NCI-H446 (cell line): ENCODE results near the gene RAB40B.
"Not testable (repeated sequence)": the region's sequence is repeated elsewhere in the genome, so short reads cannot be mapped to it uniquely, and the experiment has no call there.

Experiments
- DNase-seq, 2 experiments: peaks; one replicate each; lab custom pipeline; 2025; lab: John Stamatoyannopoulos, UW

Gene RAB40B

DNA sequence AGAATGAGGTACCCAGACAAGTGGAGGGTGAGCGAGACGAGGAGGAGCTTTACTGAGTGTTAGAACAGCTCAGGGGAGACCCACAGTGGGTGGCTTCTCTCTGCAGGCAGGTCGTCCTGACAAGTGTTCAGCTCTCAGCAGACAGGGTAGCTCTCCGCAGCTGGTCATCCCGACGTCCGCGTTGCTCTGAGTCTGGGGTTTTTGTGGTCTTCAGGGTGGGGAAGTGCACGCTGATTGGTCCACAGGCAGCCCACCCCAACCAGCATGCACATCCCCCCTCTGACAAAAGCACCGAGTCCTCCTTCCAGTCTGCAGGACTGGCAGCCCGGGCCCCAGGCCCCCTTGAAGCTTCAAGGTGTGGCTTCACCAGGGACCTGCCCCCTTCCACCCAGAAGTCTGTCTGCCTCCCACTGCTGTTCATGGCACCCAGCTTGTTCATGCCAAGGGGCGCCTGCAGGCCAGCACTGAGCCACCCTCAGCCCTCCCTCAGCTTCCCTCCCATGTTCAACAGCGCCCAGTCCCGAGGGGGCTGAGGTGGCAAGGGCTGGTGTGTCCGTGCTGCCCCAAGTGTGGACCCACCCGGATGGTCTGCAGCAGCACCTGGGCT is 30.4 kb downstream of the RAB40B start:
- no peak for DNase-seq

DNA sequence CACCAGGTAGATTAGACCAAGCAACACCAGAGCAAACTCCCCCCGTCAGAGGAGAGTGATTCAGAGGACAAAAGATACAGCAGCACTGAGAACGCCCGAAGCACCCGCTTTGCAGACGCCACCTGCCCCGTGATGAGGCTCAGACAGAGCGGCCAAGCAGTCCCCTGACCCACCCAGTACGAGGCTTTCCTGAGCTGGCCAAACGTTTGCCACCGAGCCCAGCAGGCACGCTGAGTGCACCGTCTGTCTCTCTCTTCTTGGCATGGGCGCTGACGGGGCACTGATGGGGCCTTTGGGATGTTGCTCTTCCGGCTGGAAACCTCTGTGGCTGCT is 30.9 kb downstream of the RAB40B start:
- no peak for DNase-seq

- no peak for DNase-seq
Measured at GRCh38 chr17:82666931-82667667, 31.4 kb downstream of the RAB40B start.

- no peak for DNase-seq
Measured at GRCh38 chr17:82665891-82666290, 32.6 kb downstream of the RAB40B start.

GRCh38 chr17:82665217-82665616 is 33.3 kb downstream of the RAB40B start:
- DNase-seq: no peak

- DNase-seq: no peak
Measured at GRCh38 chr17:82664701-82665182, 33.8 kb downstream of the RAB40B start.

DNA sequence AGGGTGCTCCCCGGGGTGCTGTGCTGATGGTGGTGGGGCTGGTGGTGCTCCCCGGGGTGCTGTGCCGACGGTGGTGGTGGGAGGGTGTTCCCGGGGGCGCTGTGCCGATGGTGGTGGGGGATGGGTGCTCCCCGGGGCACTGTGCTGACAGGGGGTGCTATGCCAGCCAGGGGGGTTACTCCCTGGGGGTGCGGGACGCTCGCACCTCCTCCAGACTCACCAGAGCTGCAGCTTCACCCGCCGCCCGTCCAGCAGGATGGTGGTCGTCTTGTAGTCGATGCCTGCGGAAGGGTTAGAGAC is 34.3 kb downstream of the RAB40B start:
- DNase-seq: no peak

DNA sequence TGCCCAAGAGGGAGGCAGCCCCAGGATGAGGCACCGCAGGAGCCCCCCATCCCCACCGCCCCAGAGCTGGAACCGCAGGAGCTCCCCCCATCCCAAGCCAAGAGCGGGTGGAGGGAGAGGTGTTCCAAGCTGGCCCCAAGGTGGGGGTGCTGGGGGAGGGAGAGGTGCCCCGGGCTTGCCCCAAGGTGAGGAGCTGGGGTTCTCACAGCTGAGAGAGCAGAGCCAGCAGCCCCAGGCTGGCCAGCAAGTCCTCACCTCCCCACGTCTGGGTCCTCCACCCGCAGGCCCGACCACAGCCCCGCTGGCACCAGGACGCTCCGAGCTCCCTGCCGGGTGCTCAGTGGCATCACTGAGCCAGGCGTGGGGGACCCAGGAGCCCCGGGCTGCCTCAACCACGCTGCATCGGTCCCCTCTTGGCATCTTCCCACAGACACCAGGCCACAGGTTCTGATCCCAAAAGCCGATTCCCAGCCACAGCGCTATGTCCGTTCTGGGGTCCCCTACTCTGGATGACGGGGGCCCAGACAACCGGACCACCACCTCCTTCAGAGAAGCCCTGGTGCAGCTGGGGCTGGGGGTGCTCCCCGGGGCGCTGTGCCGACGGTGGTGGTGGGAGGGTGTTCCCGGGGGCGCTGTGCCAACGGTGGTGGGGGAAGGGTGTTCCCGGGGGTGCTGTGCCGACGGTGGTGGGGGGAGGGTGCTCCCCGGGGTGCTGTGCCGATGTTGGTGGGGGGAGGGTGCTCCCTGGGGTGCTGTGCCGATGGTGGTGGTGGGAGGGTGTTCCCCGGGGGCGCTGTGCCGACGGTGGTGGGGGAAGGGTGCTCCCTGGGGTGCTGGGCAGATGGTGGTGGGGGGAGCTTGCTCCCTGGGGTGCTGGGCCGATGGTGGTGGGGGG is 34.9 kb downstream of the RAB40B start:
- no peak for DNase-seq

- DNase-seq: no peak
Measured at GRCh38 chr17:82662711-82663261, 35.7 kb downstream of the RAB40B start.

DNA sequence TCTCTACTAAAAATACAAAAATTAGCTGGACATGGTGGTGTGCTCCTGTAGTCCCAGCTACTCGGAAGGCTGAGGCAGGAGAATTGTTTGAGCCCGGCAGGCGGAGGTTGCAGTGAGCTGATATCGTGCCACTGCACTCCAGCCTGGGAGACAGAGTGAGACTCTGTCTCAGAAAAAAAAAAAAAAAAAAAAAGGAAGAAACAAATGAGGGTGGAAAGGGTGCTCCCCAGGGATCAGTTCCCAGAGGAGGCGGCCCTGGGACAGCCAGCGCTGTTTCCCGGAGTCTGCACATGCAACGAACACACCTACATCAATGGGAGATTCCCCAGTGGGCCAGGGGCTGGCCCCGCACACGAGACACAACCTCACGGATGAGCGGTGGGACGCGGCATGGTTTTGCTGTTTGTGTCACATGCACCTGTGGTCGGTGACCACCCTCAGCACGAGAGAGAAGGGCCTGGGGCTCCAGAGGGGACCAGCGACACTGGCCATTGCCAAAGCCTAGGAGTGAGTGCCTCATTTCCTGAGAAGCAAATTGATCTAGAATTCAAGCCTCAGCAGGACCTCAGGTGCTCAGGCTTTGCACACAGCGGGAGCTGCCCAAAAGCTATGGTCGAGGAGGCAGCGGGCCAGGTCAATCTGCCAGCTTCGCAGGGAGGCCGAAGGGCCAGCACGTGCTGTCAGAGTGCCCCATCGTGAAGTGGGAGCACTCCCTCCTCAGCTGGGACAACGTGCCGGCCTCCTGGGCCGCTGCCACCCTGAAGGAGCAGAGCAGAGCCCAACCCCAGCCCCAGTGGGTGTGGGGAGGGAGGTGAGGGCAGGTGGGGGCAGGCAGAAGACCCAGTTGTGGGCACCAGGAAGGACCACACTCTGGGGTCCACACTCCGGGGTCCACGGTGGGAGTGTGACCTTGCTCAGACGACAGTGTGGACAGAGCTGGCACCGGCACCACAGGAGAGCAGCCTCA is 36.5 kb downstream of the RAB40B start:
- no peak for DNase-seq

GRCh38 chr17:82659886-82660285 is 38.6 kb downstream of the RAB40B start:
- DNase-seq: no peak

DNA sequence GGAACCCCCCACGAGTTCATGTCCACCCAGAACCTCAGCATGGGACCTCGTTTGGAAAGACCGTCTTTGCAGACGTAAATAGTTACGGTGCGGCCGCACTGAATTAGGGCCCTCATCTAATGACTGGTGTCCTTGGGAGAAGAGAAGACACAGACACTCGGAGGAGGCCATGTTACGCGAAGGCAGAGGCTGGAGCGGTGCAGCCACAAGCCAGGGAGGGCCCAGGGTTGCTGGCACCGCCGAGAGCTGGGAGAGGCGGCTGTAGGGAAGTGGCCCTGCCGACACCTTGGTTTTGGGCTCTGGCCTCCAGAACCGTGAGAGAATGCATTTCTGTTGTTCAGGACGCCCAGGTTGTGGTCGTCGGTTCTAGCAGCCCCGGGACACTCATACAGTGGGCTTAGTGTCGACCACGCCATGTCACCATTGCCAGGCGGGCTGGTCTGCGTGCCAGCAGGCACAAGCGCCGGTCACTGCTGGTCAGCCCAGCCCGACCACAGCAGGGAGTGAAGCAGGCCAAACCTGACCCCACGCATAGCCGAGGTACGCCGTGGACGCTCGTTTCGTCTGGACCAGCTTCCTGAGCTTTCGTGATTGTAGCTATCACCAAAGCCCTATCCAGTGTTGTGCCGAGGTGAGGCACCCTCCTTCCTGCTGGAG is 39.6 kb downstream of the RAB40B start:
- DNase-seq: no peak

- DNase-seq: no peak
Measured at GRCh38 chr17:82658331-82658730, 40.2 kb downstream of the RAB40B start.

GRCh38 chr17:82657926-82658325 is 40.6 kb downstream of the RAB40B start:
- no peak for DNase-seq

GRCh38 chr17:82656266-82656665 is 42.2 kb downstream of the RAB40B start:
- DNase-seq: no peak

DNA sequence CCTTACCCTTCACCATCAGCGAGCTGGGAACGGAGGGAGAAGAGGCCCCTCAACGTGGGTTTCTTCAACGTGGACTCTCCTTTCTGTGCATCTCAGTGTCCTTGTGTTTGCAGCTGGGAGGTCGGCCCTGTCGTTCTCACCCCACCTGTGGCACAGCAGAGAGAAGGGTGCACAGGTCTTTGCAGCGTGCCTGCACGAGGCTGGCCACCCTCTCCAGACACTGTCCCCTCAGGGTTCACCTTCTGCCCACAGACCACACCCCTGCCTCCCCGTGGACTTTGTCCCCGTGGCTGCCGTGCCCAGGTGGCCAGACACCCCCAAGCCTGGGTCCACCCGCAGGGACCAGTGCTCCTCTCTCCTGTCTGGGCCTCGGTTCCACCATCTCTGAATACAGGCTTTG is 43.0 kb downstream of the RAB40B start:
- no peak for DNase-seq

GRCh38 chr17:82655038-82655479 is 43.4 kb downstream of the RAB40B start:
- no peak for DNase-seq

- not testable (repeated sequence) for DNase-seq
Measured at GRCh38 chr17:82654611-82655010, 43.9 kb downstream of the RAB40B start.

- no peak for DNase-seq
Measured at GRCh38 chr17:82653651-82654528, 44.6 kb downstream of the RAB40B start.

DNA sequence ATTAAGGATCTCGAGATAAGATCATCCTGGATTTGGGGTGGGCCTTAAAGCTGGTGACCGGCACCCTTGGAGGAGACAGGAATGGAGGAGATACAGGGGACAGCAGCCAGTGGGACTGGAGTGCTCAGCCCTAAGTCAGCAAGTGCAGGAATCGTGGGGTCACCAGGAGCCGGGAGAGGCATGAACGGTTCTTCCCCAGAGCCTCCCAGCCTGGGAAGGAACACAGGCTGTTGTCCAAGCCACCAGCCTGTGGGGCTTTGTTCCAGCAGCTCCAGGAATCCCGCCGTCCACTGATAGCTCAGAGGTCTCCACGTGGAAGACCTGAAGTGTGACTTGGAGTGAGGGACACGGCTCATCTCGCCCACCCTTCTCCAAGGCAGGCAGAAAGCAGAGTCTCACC is 47.8 kb downstream of the RAB40B start:
- DNase-seq: no peak
